Measurements from ENCODE around the gene ZSWIM5.

The ZSWIM5 gene

GRCh38 chr1:45014321-45015028 lies 191.9 kb downstream of the ZSWIM5 start:
- DNase-seq (ENCODE audit: low read depth) = peak; percentile 91
- TF ChIP-seq CTCF (IDR thresholded peaks at IDR 0.05; ENCODE audit: insufficient read depth, low read depth, low read length, missing control alignments) = peak; percentile 93
- no peak overlapping the region for H3K4me3 ChIP-seq (ENCODE audit: low read depth, low read length)

- no peak for DNase-seq (ENCODE audit: low read depth)
- no peak overlapping the region for H3K4me3 ChIP-seq (ENCODE audit: low read depth, low read length)
- no peak for TF ChIP-seq CTCF (IDR thresholded peaks at IDR 0.05; ENCODE audit: insufficient read depth, low read depth, low read length, missing control alignments)
Measured at GRCh38 chr1:45013551-45014209, 192.7 kb downstream of the ZSWIM5 start.

- H3K4me3 ChIP-seq (ENCODE audit: low read depth, low read length) = peak overlapping the region; percentile 71
- DNase-seq (ENCODE audit: low read depth) = peak; percentile 45
- TF ChIP-seq CTCF (IDR thresholded peaks at IDR 0.05; ENCODE audit: insufficient read depth, low read depth, low read length, missing control alignments) = no peak
Measured at GRCh38 chr1:45012639-45013278, 193.6 kb downstream of the ZSWIM5 start.

GRCh38 chr1:45011837-45012638 lies 194.4 kb downstream of the ZSWIM5 start, which contains the start of gene UROD:
UROD (plus strand) TSS chr1:45012254; CDS start chr1:45012266, 12 bp downstream.
- TF ChIP-seq CTCF (IDR thresholded peaks at IDR 0.05; ENCODE audit: insufficient read depth, low read depth, low read length, missing control alignments) = no peak
- DNase-seq (ENCODE audit: low read depth) = peak; percentile 97
- H3K4me3 ChIP-seq (ENCODE audit: low read depth, low read length) = peak within 1 kb of the TSS; percentile 71

- no peak for TF ChIP-seq CTCF (IDR thresholded peaks at IDR 0.05; ENCODE audit: insufficient read depth, low read depth, low read length, missing control alignments)
- H3K4me3 ChIP-seq (ENCODE audit: low read depth, low read length) = peak within 1 kb of the TSS; percentile 71
- peak; percentile 88 for DNase-seq (ENCODE audit: low read depth)
Measured at GRCh38 chr1:45010855-45011811, 195.3 kb downstream of the ZSWIM5 start, which contains the start of gene HECTD3. HECTD3 (minus strand) TSS chr1:45011324; CDS start chr1:45011257, 67 bp downstream.
